Measurements from ENCODE around the gene DAG1. TPM values are rescaled to one million over a fixed set of nuclear protein-coding genes. Genes with fewer than 3 reads are reported as not detected.
A peak's percentile ranks its signal among the peaks of the same experiment; 100 is the strongest.

Gene DAG1
- total RNA-seq, 1 experiment from 2014 or later: 93.0 TPM

DNA sequence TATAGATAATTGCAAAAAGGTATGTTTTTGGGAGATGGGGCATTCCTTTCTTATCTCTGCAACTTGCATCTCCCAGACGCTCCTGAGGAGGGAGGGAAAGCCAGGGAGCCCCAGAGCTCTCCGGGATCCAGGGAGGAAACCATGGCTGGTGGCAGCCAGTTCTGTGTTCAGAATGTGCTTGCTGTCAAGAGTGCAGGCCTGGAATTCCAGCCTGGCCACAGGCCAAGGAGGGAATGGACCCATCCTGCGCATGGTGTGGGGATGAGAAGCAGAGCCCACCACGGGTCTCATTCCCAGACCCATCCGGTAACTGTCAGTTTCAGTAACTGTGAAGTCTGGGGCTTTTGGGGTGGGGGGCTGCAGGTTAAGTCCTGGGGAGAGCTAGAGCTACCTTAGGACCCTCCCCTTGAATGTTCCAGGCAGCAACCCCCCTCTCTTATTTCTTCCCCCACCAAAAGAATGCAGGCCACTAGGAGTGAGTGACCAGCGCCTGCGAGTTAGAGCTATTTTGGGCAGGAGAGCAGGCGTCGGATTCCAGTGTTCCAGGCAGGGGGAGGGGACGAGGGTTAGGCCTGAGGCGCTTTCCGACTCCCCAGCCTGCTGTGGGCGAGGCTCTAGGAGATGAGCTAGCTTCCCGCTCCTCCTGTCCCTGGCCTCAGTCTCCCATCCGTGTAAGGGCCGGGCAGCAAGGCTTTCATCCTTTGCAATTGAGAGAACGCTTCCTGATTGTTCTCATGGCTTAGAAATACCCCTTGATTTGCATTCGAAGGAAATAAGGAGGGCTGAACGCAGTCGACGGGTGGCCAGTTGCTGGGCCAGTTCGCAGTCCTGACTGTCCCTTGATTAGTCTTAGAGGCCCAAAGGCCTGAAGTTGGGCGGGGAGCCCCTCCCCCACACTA, 781 bp upstream of the DAG1 start:
- Histone ChIP-seq H3K27ac (ENCODE audit: insufficient read length, low read depth, low read length) (peak overlapping the region; percentile 84), H3K23me2 (ENCODE audit: insufficient read length, low read depth, low read length, poor library complexity, severe bottlenecking) (peaks cover 7% of the 10 kb centered on the region), H3K79me1 (ENCODE audit: insufficient read depth, low read depth, low read length, poor library complexity, severe bottlenecking) (no peaks in the 10 kb centered on the region), H3K9ac (ENCODE audit: extremely low read depth, insufficient read length, low read length) (peak overlapping the region; percentile 64), H3K4ac (ENCODE audit: low read depth, low read length) (no peak overlapping the region; the same call in 1 of the 2 replicates), H3K4me2 (ENCODE audit: insufficient read depth, insufficient read length, low read length) (peak overlapping the region; percentile 55), H3K27me3 (ENCODE audit: insufficient read depth, low read length) (no peaks in the 10 kb centered on the region), H3K4me1 (ENCODE audit: insufficient read depth, low read length) (peaks cover 2% of the 10 kb centered on the region; the same call in 1 of the 2 replicates), H4K91ac (ENCODE audit: insufficient read length, low read depth, low read length) (no peak overlapping the region), H3K79me2 (ENCODE audit: insufficient read depth, low read length) (peaks cover 15% of the 10 kb centered on the region), H2BK20ac (ENCODE audit: low read depth, low read length, poor library complexity, severe bottlenecking) (no peak overlapping the region), H2BK5ac (ENCODE audit: insufficient read length, low read length) (no peak overlapping the region), H4K8ac (replicated peaks; ENCODE audit: insufficient read length, low read depth, low read length) (no peak overlapping the region), H2BK120ac (ENCODE audit: low read depth, low read length, poor library complexity, severe bottlenecking) (no peak overlapping the region), H3K9me3 (ENCODE audit: control insufficient read depth, low read depth, low read length) (no peaks in the 10 kb centered on the region), H3T11ph (ENCODE audit: low read length) (no peak overlapping the region), H2BK15ac (ENCODE audit: low read depth, low read length) (no peak overlapping the region), H4K20me1 (ENCODE audit: control insufficient read depth, insufficient read depth, insufficient read length) (no peaks in the 10 kb centered on the region), H2BK12ac (ENCODE audit: insufficient read length, low read depth, low read length) (no peak overlapping the region), H4K5ac (ENCODE audit: insufficient read length, low read depth, low read length) (no peak overlapping the region), H3K14ac (ENCODE audit: insufficient read depth, low read length) (peak overlapping the region; percentile 72; the same call in 1 of the 2 replicates), H2AFZ (ENCODE audit: low read length) (no peak overlapping the region), H3K18ac (ENCODE audit: insufficient read length, low read depth, low read length) (peak overlapping the region; percentile 24), H3K23ac (ENCODE audit: insufficient read length, low read depth, low read length) (no peak overlapping the region), H2AK5ac (ENCODE audit: insufficient read length, low read length) (no peak overlapping the region), H3K56ac (ENCODE audit: insufficient read length, low read depth, low read length) (no peak overlapping the region)
- Mint-ChIP-seq H3K27ac (peak overlapping the region; percentile 97 to 99 (median 99)), H3K27me3 (ENCODE audit: low read depth) (no peaks in the 10 kb centered on the region), H3K36me3 (ENCODE audit: insufficient read depth in 1 of 3, low read depth in 3 of 3) (peaks cover 10 to 19% (median 14%) of the 10 kb centered on the region in 3 experiments), H3K4me1 (peaks cover 27 to 30% of the 10 kb centered on the region in 2 experiments), H3K4me3 (peak overlapping the region; percentile 74 to 85), H3K9me3 (no peaks in the 10 kb centered on the region)
- TF ChIP-seq, protein P1, sequence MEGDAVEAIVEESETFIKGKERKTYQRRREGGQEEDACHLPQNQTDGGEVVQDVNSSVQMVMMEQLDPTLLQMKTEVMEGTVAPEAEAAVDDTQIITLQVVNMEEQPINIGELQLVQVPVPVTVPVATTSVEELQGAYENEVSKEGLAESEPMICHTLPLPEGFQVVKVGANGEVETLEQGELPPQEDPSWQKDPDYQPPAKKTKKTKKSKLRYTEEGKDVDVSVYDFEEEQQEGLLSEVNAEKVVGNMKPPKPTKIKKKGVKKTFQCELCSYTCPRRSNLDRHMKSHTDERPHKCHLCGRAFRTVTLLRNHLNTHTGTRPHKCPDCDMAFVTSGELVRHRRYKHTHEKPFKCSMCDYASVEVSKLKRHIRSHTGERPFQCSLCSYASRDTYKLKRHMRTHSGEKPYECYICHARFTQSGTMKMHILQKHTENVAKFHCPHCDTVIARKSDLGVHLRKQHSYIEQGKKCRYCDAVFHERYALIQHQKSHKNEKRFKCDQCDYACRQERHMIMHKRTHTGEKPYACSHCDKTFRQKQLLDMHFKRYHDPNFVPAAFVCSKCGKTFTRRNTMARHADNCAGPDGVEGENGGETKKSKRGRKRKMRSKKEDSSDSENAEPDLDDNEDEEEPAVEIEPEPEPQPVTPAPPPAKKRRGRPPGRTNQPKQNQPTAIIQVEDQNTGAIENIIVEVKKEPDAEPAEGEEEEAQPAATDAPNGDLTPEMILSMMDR (conservative IDR thresholded peaks at IDR 0.05): no peak
- DNase-seq: peak; percentile 88
- WGBS (ENCODE audit: extremely low coverage, insufficient read length, low lambda C conversion rate): no CpG with 5 or more reads among the region's 23 CpGs

All from H9 (cell line).